ENCODE data around the gene HOMEZ.

DNA sequence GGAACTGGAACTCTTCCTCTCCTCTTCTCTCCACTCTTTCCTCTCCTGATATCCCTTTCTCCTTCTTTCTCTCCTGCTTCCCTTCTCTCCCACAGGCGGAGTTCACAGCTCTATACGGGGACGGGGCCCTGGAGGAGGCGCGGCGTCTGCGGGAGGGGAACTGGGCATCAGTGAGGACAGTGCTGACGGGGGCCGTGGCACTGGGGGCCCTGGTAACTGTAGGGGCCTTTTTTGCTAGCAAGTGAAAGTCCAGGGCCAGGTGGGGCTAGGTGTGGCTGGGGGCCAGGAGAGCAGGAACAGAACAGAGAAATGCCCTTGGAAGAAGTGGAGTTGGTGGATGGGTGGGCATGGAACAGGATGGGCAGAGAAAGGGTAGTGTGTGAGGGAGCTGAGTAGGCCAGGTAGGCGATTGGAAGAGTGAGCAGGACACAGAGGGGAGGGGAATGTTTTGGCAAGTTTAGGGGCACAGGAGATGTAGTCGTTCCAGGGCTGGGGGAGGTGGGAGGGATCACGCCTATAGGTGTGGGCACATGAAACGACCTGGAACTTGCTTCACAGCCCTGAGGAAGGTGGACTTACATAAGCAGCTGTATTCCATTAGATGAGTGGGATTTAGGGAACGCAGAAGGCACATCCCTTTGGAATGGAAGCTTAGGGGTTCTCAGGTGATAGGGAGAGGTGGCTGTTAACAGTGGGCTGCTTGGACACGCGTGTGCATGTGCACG is 23.0 kb upstream of the HOMEZ start:
- no peak for TF ChIP-seq POLR2AphosphoS5 (IDR thresholded peaks at IDR 0.05; ENCODE audit: borderline replicate concordance, low read depth, low read length)
- TF ChIP-seq EZH2 (IDR thresholded peaks at IDR 0.05): no peak
